Gastrocnemius medialis (tissue), 4 donors: ENCODE results near the gene TTLL5. TPM values are rescaled to one million over a fixed set of nuclear protein-coding genes. Genes with fewer than 3 reads are reported as not detected.

ENCODE experiments used
- ATAC-seq, 2 donors: fragments of 150-250 bp; one replicate each; pipeline ENCODE4 v1.9.1; 2016
- DNase-seq, 2 donors: peaks; one replicate each; pipeline ENCODE4 v3.0.0-alpha.2; 2019
- H3K27ac ChIP-seq, 4 donors: fragments of 200-600 bp; sonication (generic); 1 replicate in 1 of 4; 2 replicates in 3 of 4; pipeline ENCODE4 v1.5.1; 2016 to 2018; ENCODE audit warnings: mild to moderate bottlenecking in 2 of 4, moderate library complexity in 1 of 4
- H3K27me3 ChIP-seq, 3 donors: fragments of 200-600 bp; sonication (generic) in 2 of 3; 1 replicate in 1 of 3; 2 replicates in 2 of 3; pipeline versions ENCODE4 v1.5.1 to v1.6.0; 2016 to 2019; ENCODE audit warnings: mild to moderate bottlenecking in 1 of 3, moderate library complexity in 1 of 3
- H3K36me3 ChIP-seq, 2 donors: fragments of 200-600 bp; sonication (generic) in 1 of 2; one replicate each; pipeline ENCODE4 v1.5.1; 2017 to 2018
- H3K4me1 ChIP-seq, 2 donors: fragments of 200-600 bp; sonication (generic) in 1 of 2; one replicate each; pipeline ENCODE4 v1.5.1; 2016 to 2017; ENCODE audit warnings: mild to moderate bottlenecking in 2 of 2
- H3K4me3 ChIP-seq, 4 donors: fragments of 200-600 bp; sonication (generic) in 3 of 4; 1 replicate in 1 of 4; 2 replicates in 3 of 4; pipeline ENCODE4 v1.5.1; 2016 to 2019; ENCODE audit warnings: mild to moderate bottlenecking in 2 of 4
- H3K9me3 ChIP-seq, 3 donors: fragments of 200-600 bp; sonication (generic) in 2 of 3; 1 replicate in 1 of 3; 2 replicates in 2 of 3; pipeline ENCODE4 v1.5.1; 2016 to 2019
- CTCF ChIP-seq, 5 experiments: fragments of 450-650 bp in 3 of 5; fragments of 200-600 bp in 2 of 5; sonication (generic) in 2 of 5; IDR thresholded peaks in 4 of 5; conservative IDR thresholded peaks in 1 of 5; 1 replicate in 4 of 5; 2 replicates in 1 of 5; pipeline ENCODE4 v1.5.1; 2016 to 2019; ENCODE audit warnings: antibody characterized with exemption in 5 of 5, mild to moderate bottlenecking in 3 of 5, moderate library complexity in 3 of 5
- POLR2A ChIP-seq, 2 donors: fragments of 450-650 bp; IDR thresholded peaks; one replicate each; pipeline ENCODE4 v1.6.1; 2017; ENCODE audit warnings: antibody characterized with exemption in 2 of 2, mild to moderate bottlenecking in 2 of 2, moderate library complexity in 2 of 2
- in situ Hi-C, 4 donors: fragments of 200-750 bp; cut with MboI; loops; one replicate each; pipeline versions ENCODE4 v1.15.0 to v1.8.0; 2017; ENCODE audit warnings: low sequenced_read_pairs in 4 of 4
- intact Hi-C: fragments of 100-400 bp; cut with DNase I; formaldehyde crosslinking; loops from one replicate; pipeline ENCODE4 v1.15.1; 2023; ENCODE audit warnings: low total_unique reads
- total RNA-seq, 4 donors: library from RNA; depleted of rRNA; stranded (reverse); fragments of >200 nt; gene quantifications; one replicate each; pipeline versions ENCODE4 v1.1.0 to v1.2.3, GENCODE V29; 2016

Gene TTLL5
- total RNA-seq, 4 donors from 2014 or later, result 9.1 to 36.0 (median 16.4) TPM

- in situ Hi-C loops (no loop called here), intact Hi-C loops (no loop called here)
- Histone ChIP-seq H3K36me3 (no peaks in the 10 kb centered on the region), H3K27me3 (no peaks in the 10 kb centered on the region), H3K9me3 (no peaks in the 10 kb centered on the region), H3K27ac (no peak overlapping the region), H3K4me3 (no peak overlapping the region), H3K4me1 (no peaks in the 10 kb centered on the region)
- no peak for DNase-seq
- no peak for TF ChIP-seq POLR2A (IDR thresholded peaks at IDR 0.05)
- TF ChIP-seq CTCF (IDR thresholded peaks at IDR 0.05 in 4 of 5, conservative IDR thresholded peaks at IDR 0.05 in 1 of 5), result no peak
- no peak for ATAC-seq
Observed at GRCh38 chr14:75877292-75877691, 216.2 kb downstream of the TTLL5 start.

DNA sequence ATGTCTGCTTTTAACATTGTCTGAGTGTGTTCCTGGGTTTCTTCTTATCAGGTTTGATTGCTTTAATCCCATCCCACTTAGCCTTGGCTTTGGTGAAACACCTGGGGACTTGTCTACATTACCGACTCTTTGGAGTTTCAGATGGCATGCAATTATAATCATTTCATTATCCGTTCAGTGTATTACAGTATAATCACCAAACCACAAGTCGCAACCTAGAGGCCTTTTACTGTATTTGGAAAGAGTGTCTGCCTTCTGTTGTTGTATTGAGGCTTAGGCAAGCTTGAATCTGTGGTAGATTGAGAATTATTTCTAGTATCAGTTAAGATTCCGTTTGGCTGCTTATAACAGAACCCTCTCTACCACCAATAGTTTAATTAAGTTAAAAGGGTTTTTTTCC, 216.8 kb downstream of the TTLL5 start:
- in situ Hi-C loops, result no loop called here
- intact Hi-C loops, result no loop called here
- Histone ChIP-seq H3K4me3 (no peak overlapping the region), H3K9me3 (no peaks in the 10 kb centered on the region), H3K36me3 (no peaks in the 10 kb centered on the region), H3K4me1 (no peaks in the 10 kb centered on the region), H3K27ac (no peak overlapping the region), H3K27me3 (no peaks in the 10 kb centered on the region)
- no peak for TF ChIP-seq CTCF (IDR thresholded peaks at IDR 0.05 in 4 of 5, conservative IDR thresholded peaks at IDR 0.05 in 1 of 5)
- no peak for TF ChIP-seq POLR2A (IDR thresholded peaks at IDR 0.05)
- no peak for DNase-seq
- no peak for ATAC-seq

DNA sequence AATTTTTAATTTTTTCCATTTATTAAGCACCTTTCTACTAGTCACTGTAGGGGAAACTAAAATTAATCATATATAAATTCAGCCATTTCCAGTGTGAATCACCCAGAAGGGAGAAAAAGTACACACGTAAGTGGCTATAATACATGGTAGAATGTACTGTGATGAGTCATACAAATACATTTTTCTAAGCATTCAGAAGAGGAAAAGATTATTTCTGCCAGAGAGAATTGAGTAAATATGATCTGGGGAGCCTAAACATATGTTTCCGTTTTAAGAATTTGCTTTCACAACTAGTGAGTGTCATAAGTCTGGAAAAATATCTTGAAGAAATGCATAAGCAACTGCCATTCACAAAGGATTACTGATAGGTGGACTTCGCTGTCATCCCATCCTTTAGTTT, 218.0 kb downstream of the TTLL5 start:
- H3K27me3 ChIP-seq, result no peaks in the 10 kb centered on the region
- in situ Hi-C loops, result no loop called here
- TF ChIP-seq CTCF (IDR thresholded peaks at IDR 0.05 in 4 of 5, conservative IDR thresholded peaks at IDR 0.05 in 1 of 5), result no peak
- TF ChIP-seq POLR2A (IDR thresholded peaks at IDR 0.05), result no peak
- no peaks in the 10 kb centered on the region for H3K36me3 ChIP-seq
- intact Hi-C loops, result no loop called here
- no peak overlapping the region for H3K4me3 ChIP-seq
- H3K4me1 ChIP-seq, result peaks cover 0 to 5% of the 10 kb centered on the region in 2 donors
- no peak for ATAC-seq
- no peaks in the 10 kb centered on the region for H3K9me3 ChIP-seq
- no peak for DNase-seq
- H3K27ac ChIP-seq, result no peak overlapping the region

- TF ChIP-seq POLR2A (IDR thresholded peaks at IDR 0.05), result no peak
- TF ChIP-seq CTCF (IDR thresholded peaks at IDR 0.05 in 4 of 5, conservative IDR thresholded peaks at IDR 0.05 in 1 of 5), result no peak
- H3K9me3 ChIP-seq, result no peaks in the 10 kb centered on the region
- no peaks in the 10 kb centered on the region for H3K36me3 ChIP-seq
- H3K4me3 ChIP-seq, result no peak overlapping the region
- in situ Hi-C loops, result no loop called here
- H3K27me3 ChIP-seq, result no peaks in the 10 kb centered on the region
- ATAC-seq, result no peak
- no peak overlapping the region for H3K27ac ChIP-seq
- DNase-seq, result no peak
- peaks cover 0 to 5% of the 10 kb centered on the region in 2 donors for H3K4me1 ChIP-seq
- intact Hi-C loops, result no loop called here
Observed at GRCh38 chr14:75880512-75880911, 219.5 kb downstream of the TTLL5 start.

- intact Hi-C loops (no loop called here), in situ Hi-C loops (no loop called here)
- Histone ChIP-seq H3K27me3 (no peaks in the 10 kb centered on the region), H3K27ac (no peak overlapping the region), H3K4me3 (no peak overlapping the region), H3K9me3 (no peaks in the 10 kb centered on the region), H3K4me1 (peaks cover 0 to 5% of the 10 kb centered on the region in 2 donors), H3K36me3 (no peaks in the 10 kb centered on the region)
- ATAC-seq, result no peak
- TF ChIP-seq CTCF (IDR thresholded peaks at IDR 0.05 in 4 of 5, conservative IDR thresholded peaks at IDR 0.05 in 1 of 5) (no peak), POLR2A (IDR thresholded peaks at IDR 0.05) (no peak)
- no peak for DNase-seq
Observed at GRCh38 chr14:75881994-75882393, 220.9 kb downstream of the TTLL5 start.
